HEK293T (cell line): ENCODE measurements around the gene NTNG2.
A peak's percentile ranks its signal among the peaks of the same experiment; 100 is the strongest.

Source experiments
- CTCF ChIA-PET: fragments of 350-600 bp; formaldehyde crosslinking; extraction: SDS; loops from one replicate; lab custom pipeline; 2021; ENCODE audit warnings: antibody characterized with exemption, inconsistent platforms; lab: Yijun Ruan, JAX
- POLR2A ChIA-PET: fragments of 350-600 bp; formaldehyde crosslinking; extraction: SDS; loops from one replicate; lab custom pipeline; 2020; ENCODE audit warnings: antibody characterized with exemption, inconsistent platforms; lab: Yijun Ruan, JAX
- DNase-seq: peaks from one replicate; pipeline ENCODE4 v3.0.0; 2012; ENCODE audit warnings: mixed read lengths; ENCODE audit errors: extremely low spot score
- ARNT ChIP-seq: fragments of 450-650 bp; IDR thresholded peaks from 2 replicates; pipeline ENCODE4 v1.6.1; 2017; ENCODE audit warnings: mild to moderate bottlenecking
- BHLHE40 ChIP-seq: fragments of 450-650 bp; IDR thresholded peaks from 2 replicates; pipeline ENCODE4 v1.6.1; 2016; ENCODE audit warnings: mild to moderate bottlenecking, moderate library complexity, borderline replicate concordance
- CTBP1 ChIP-seq: fragments of 450-650 bp; IDR thresholded peaks from 2 replicates; pipeline ENCODE4 v1.6.1; 2016; ENCODE audit warnings: borderline replicate concordance
- ELF4 ChIP-seq: fragments of 450-650 bp; IDR thresholded peaks from 2 replicates; pipeline ENCODE4 v1.6.1; 2017; ENCODE audit warnings: antibody characterized with exemption
- FOXA1 ChIP-seq: fragments of 450-650 bp; IDR thresholded peaks from 2 replicates; pipeline ENCODE4 v1.6.1; 2016; ENCODE audit warnings: mild to moderate bottlenecking
- FOXK2 ChIP-seq: fragments of 450-650 bp; IDR thresholded peaks from 2 replicates; pipeline ENCODE4 v1.6.1; 2016; ENCODE audit warnings: mild to moderate bottlenecking
- FOXM1 ChIP-seq: fragments of 450-650 bp; IDR thresholded peaks from 2 replicates; pipeline ENCODE4 v1.6.1; 2017; ENCODE audit warnings: mild to moderate bottlenecking, borderline replicate concordance
- HDGF ChIP-seq: fragments of 450-650 bp; IDR thresholded peaks from 2 replicates; pipeline ENCODE4 v1.6.1; 2017; ENCODE audit warnings: antibody characterized with exemption, borderline replicate concordance
- L3MBTL2 ChIP-seq: fragments of 450-650 bp; conservative IDR thresholded peaks from 2 replicates; pipeline ENCODE4 v1.6.1; 2016; ENCODE audit warnings: mild to moderate bottlenecking
- LEF1 ChIP-seq: fragments of 450-650 bp; IDR thresholded peaks from 2 replicates; pipeline ENCODE4 v1.6.1; 2017; ENCODE audit warnings: mild to moderate bottlenecking, borderline replicate concordance
- NFRKB ChIP-seq: fragments of 450-650 bp; IDR thresholded peaks from 2 replicates; pipeline ENCODE4 v1.6.1; 2016; ENCODE audit warnings: mild to moderate bottlenecking, moderate library complexity
- SP1 ChIP-seq: fragments of 450-650 bp; IDR thresholded peaks from 2 replicates; pipeline ENCODE4 v1.6.1; 2017
- SUZ12 ChIP-seq: fragments of 450-650 bp; IDR thresholded peaks from 2 replicates; pipeline ENCODE4 v1.6.1; 2016; ENCODE audit warnings: mild to moderate bottlenecking
- TARDBP ChIP-seq: fragments of 450-650 bp; IDR thresholded peaks from 2 replicates; pipeline ENCODE4 v1.6.1; 2016
- ZNF384 ChIP-seq: fragments of 450-650 bp; IDR thresholded peaks from 2 replicates; pipeline ENCODE4 v1.6.1; 2016
- TF ChIP-seq, protein P1 (sequence below): fragments of 450-650 bp; IDR thresholded peaks from 2 replicates; pipeline ENCODE4 v1.6.1; 2016

The NTNG2 gene

DNA sequence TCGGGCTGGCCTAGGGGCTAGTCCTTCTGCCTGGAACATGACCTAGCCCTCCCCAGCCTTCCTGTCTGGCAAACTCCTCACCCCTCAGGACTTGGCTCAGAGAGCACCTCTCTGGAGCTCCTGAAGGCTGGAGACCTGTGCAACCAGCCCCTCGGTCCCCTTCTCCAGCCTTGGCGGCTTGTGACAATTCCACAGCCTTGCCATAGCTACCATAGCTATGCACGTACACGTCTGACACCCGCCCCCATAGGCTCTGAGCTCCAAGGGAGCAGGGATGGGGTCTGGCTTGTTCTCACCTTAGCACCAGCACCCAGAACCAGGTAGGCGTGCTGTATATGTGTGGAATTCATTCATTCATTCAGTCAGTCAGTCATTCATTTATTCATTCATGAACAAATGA lies 49.7 kb downstream of the NTNG2 start:
- CTCF ChIA-PET: no interaction called here
- POLR2A ChIA-PET: no interaction called here
- TF ChIP-seq, protein P1, sequence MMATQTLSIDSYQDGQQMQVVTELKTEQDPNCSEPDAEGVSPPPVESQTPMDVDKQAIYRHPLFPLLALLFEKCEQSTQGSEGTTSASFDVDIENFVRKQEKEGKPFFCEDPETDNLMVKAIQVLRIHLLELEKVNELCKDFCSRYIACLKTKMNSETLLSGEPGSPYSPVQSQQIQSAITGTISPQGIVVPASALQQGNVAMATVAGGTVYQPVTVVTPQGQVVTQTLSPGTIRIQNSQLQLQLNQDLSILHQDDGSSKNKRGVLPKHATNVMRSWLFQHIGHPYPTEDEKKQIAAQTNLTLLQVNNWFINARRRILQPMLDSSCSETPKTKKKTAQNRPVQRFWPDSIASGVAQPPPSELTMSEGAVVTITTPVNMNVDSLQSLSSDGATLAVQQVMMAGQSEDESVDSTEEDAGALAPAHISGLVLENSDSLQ: no peak
- TF ChIP-seq FOXM1 (no peak), L3MBTL2 (no peak), LEF1 (no peak), CTBP1 (no peak), BHLHE40 (no peak)

DNA sequence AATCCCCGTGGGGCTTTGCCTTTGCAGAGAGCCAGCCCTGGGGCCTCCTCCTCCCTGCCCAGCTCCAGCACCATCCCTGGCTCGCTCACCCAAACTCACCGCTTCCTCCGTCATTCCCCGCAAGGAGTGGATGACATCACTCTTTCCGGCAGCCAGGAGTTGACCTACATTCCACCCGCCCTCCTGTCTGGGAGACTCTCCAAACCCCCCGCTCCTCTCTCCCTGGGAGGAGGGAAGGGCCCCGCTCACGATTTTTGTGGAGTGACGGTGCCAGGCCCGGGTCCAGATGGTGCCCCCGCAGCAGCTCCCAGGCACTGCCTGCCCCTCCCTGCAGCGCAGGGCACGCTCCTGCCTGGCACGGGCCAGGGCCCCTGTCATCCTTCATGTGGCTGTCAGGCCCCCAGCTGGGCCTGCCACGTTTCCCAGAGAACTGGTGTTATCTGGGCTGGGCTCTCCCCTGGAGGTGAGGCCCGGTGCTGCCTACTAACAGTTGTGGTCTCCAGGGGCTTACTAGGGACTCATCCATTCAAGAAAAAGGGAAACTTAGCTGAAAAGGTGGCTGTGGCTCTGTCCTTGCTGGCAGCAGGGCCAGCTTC lies 52.3 kb downstream of the NTNG2 start:
- DNase-seq: peak; percentile 72
- ChIA-PET POLR2A (no interaction called here), CTCF (interaction anchor here (0.6 to 1.3 kb wide), 3 partner anchors 11 to 109 kb away, joined by 3 to 4 read pairs (median 3); no protein-coding TSS in a partner anchor)
- TF ChIP-seq TARDBP: no peak
- TF ChIP-seq, protein P1: peak; percentile 79

More for the DNA sequence above, 49.7 kb downstream of the NTNG2 start:
- DNase-seq: no peak

DNA sequence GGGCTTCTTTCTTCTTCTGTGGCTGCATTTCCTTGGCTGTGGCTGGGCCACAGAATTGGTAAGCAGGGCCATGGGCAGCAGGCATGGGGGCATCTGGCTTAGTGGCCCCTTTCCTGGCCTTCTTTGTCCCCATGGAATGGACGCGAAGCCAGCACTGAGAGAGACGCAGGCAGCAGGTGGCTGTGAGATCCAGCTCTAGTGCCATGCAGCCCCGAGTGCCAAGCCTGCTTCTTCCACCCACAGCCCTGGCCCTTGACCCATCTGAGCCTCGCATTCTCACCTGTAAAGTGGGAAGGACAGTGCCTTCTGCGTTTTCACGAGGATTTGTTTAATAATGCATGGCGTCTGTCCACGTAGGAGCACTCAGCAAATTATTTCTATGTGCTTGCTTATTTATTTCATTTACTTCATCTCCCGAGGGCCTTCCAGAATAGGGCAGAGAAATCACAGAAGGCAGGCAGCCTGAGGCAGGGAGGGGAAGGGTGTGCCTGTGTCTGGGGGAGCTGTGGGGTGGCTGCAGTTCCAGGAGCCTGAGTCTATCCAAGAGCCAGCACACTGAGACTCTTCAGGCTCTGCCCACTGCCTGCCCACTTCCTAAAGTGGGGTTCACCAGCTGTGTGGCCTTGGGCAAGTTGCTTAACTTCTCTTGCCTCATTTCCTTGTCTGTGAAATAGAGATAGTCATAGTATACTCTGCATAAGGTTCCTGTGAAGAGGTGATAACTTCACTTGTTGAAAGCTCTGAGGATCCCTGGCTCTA lies 55.2 kb downstream of the NTNG2 start:
- no peak for TF ChIP-seq L3MBTL2
- TF ChIP-seq, protein P1: no peak
- DNase-seq: no peak
- CTCF ChIA-PET: interaction anchor here (1.4 kb wide), 1 partner anchor 19 kb away, joined by 4 read pairs; no protein-coding TSS in a partner anchor
- POLR2A ChIA-PET: no interaction called here

DNA sequence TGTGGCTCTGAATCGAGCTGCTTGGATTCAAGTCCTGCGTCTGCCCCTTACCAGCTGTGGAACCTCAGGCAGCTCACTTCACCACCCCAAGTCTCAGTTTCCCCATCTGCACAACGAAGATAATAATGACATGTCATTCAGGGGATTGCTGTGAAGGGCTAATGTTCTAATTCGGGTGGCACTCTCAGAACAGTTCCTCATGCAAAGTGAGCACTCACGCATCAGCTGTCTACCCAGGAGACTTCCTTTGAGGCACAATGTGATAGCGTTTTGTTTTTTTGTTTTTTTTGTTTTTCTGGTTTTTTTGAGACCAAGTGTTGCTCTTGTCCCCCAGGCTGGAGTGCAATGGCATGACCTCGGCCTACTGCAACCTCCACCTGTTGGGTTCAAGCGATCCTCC lies 56.4 kb downstream of the NTNG2 start:
- CTCF ChIA-PET: interaction anchor here (0.6 to 1.4 kb wide), 2 partner anchors 18 to 325 kb away, joined by 4 to 5 read pairs; no protein-coding TSS in a partner anchor
- no peak for DNase-seq
- POLR2A ChIA-PET: no interaction called here
- TF ChIP-seq FOXA1 (no peak), LEF1 (no peak), FOXM1 (no peak)

DNA sequence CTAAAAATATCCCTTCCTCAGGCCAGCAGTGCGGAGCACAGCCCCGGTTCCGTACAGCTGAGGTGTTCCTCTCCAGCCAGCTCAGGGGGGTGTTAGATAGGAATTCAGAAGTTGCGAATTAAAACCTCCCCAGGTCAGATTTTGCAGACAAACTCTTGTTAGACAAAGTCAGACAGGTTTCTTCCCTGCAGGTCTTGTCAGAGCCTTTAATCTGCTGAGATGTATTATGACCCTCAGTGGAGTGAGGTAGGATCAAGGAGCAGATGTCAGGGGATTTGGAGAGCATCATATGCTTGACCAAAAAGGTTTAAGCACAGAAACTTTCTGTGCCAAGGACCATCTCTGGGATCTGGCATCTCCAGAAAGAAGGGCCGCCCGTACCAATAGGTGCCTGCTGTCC lies 60.1 kb downstream of the NTNG2 start:
- TF ChIP-seq CTBP1: no peak
- TF ChIP-seq ARNT: no peak
- TF ChIP-seq LEF1: no peak
- TF ChIP-seq SP1: no peak
- TF ChIP-seq ZNF384: no peak
- no peak for TF ChIP-seq SUZ12
- TF ChIP-seq NFRKB: no peak
- TF ChIP-seq ELF4: no peak
- no peak for TF ChIP-seq HDGF
- ChIA-PET CTCF (no interaction called here), POLR2A (no interaction called here)
- DNase-seq: no peak

- POLR2A ChIA-PET: no interaction called here
- TF ChIP-seq ARNT: no peak
- no peak for TF ChIP-seq FOXM1
- TF ChIP-seq LEF1: no peak
- no peak for TF ChIP-seq ELF4
- no peak for TF ChIP-seq FOXA1
- no peak for TF ChIP-seq SUZ12
- TF ChIP-seq L3MBTL2: no peak
- TF ChIP-seq SP1: no peak
- TF ChIP-seq BHLHE40: no peak
- TF ChIP-seq HDGF: no peak
- TF ChIP-seq FOXK2: no peak
- no peak for TF ChIP-seq NFRKB
- no peak for DNase-seq
- CTCF ChIA-PET: interaction anchor here (0.7 kb wide), 1 partner anchor 12 kb away, joined by 3 read pairs; no protein-coding TSS in a partner anchor
Observed at GRCh38 chr9:132224645-132225044, 62.8 kb downstream of the NTNG2 start.
